HepG2 (cell line): Measurements from ENCODE around the gene HSP90AB1. TPM values are rescaled to one million over a fixed set of nuclear protein-coding genes. Genes with fewer than 3 reads are reported as not detected.

ENCODE experiments used
- CTCF ChIP-seq: sonication (generic); formaldehyde crosslinking; IDR thresholded peaks from 2 replicates; pipeline ENCODE4 v1.5.0; 2020; ENCODE audit warnings: mild to moderate bottlenecking, missing genetic modification reagents, moderate library complexity
- DNMT3B ChIP-seq: conservative IDR thresholded peaks from 2 replicates; pipeline ENCODE4 v1.6.1; 2016; ENCODE audit warnings: missing biosample characterization, control low read depth
- GATA4 ChIP-seq: sonication (generic); IDR thresholded peaks from 2 replicates; pipeline ENCODE4 v1.6.1; 2016; ENCODE audit warnings: antibody characterized with exemption, low read depth, borderline replicate concordance
- GPN1 ChIP-seq: sonication (generic); formaldehyde crosslinking; IDR thresholded peaks from 2 replicates; pipeline ENCODE4 v1.5.1; 2020; ENCODE audit warnings: missing genetic modification reagents, borderline replicate concordance
- ISX ChIP-seq: sonication (generic); formaldehyde crosslinking; conservative IDR thresholded peaks from 2 replicates; pipeline ENCODE4 v1.5.0; 2020; ENCODE audit warnings: missing genetic modification reagents
- MXD1 ChIP-seq: sonication (generic); formaldehyde crosslinking; IDR thresholded peaks from 2 replicates; pipeline ENCODE4 v1.4.0; 2020; ENCODE audit warnings: mild to moderate bottlenecking, missing genetic modification reagents
- NFYB ChIP-seq: sonication (generic); formaldehyde crosslinking; IDR thresholded peaks from 2 replicates; pipeline ENCODE4 v1.4.0; 2020; ENCODE audit warnings: missing genetic modification reagents
- PRDM10 ChIP-seq: sonication (generic); formaldehyde crosslinking; IDR thresholded peaks from 2 replicates; pipeline ENCODE4 v1.4.0; 2020; ENCODE audit warnings: low read depth, missing genetic modification reagents
- TCF12 ChIP-seq, 2 experiments: fragments of 450-650 bp in 1 of 2; sonication (generic) in 1 of 2; formaldehyde crosslinking in 1 of 2; IDR thresholded peaks; 2 replicates each; pipeline versions ENCODE4 v1.6.1 to v1.8.0; 2017 to 2022; ENCODE audit warnings: antibody characterized with exemption in 1 of 2, mild to moderate bottlenecking in 1 of 2, missing genetic modification reagents in 1 of 2, moderate library complexity in 1 of 2
- THYN1 ChIP-seq: sonication (generic); formaldehyde crosslinking; IDR thresholded peaks from 2 replicates; pipeline ENCODE4 v1.8.1; 2023; ENCODE audit warnings: low read depth, mild to moderate bottlenecking, moderate library complexity, missing genetic modification reagents, borderline replicate concordance
- TMF1 ChIP-seq: sonication (generic); formaldehyde crosslinking; IDR thresholded peaks from 2 replicates; pipeline ENCODE4 v1.8.1; 2022; ENCODE audit warnings: low read depth, missing genetic modification reagents
- ZBTB3 ChIP-seq: sonication (generic); formaldehyde crosslinking; IDR thresholded peaks from 2 replicates; pipeline ENCODE4 v1.4.0; 2020; ENCODE audit warnings: low read depth, mild to moderate bottlenecking, moderate library complexity, missing genetic modification reagents, borderline replicate concordance
- ZFYVE20 ChIP-seq: sonication (generic); formaldehyde crosslinking; IDR thresholded peaks from 2 replicates; pipeline ENCODE4 v1.8.0; 2023; ENCODE audit warnings: low read depth, mild to moderate bottlenecking, moderate library complexity, missing genetic modification reagents, borderline replicate concordance
- ZNF121 ChIP-seq: sonication (generic); formaldehyde crosslinking; IDR thresholded peaks from 2 replicates; pipeline ENCODE4 v1.5.0; 2020; ENCODE audit warnings: mild to moderate bottlenecking, missing genetic modification reagents
- ZNF207 ChIP-seq: fragments of 450-650 bp; IDR thresholded peaks from 2 replicates; pipeline ENCODE4 v1.6.1; 2016; ENCODE audit warnings: antibody characterized with exemption, borderline replicate concordance
- ZNF282 ChIP-seq: fragments of 450-650 bp; IDR thresholded peaks from 2 replicates; pipeline ENCODE4 v1.6.1; 2018; ENCODE audit not compliant: partially characterized antibody
- ZNF317 ChIP-seq: sonication (generic); formaldehyde crosslinking; IDR thresholded peaks from 2 replicates; pipeline ENCODE4 v1.5.0; 2020; ENCODE audit warnings: mild to moderate bottlenecking, missing genetic modification reagents
- ZNF350 ChIP-seq: sonication (generic); formaldehyde crosslinking; IDR thresholded peaks from 2 replicates; pipeline ENCODE4 v1.4.0; 2020; ENCODE audit warnings: mild to moderate bottlenecking, low read depth, missing genetic modification reagents, borderline replicate concordance
- ZNF354B ChIP-seq: sonication (generic); formaldehyde crosslinking; IDR thresholded peaks from 2 replicates; pipeline ENCODE4 v1.8.0; 2022; ENCODE audit warnings: mild to moderate bottlenecking, missing genetic modification reagents
- ZNF446 ChIP-seq: sonication (generic); formaldehyde crosslinking; IDR thresholded peaks from 2 replicates; pipeline ENCODE4 v1.5.0; 2020; ENCODE audit warnings: mild to moderate bottlenecking, missing genetic modification reagents
- ZNF652 ChIP-seq: IDR thresholded peaks from 2 replicates; pipeline ENCODE4 v1.6.1; 2016; ENCODE audit warnings: low read depth, borderline replicate concordance
- ZNF660 ChIP-seq: sonication (generic); formaldehyde crosslinking; IDR thresholded peaks from 2 replicates; pipeline ENCODE4 v1.5.1; 2020; ENCODE audit warnings: mild to moderate bottlenecking, low read depth, missing genetic modification reagents, borderline replicate concordance
- ZNF670 ChIP-seq: sonication (generic); formaldehyde crosslinking; IDR thresholded peaks from 2 replicates; pipeline ENCODE4 v1.8.0; 2022; ENCODE audit warnings: mild to moderate bottlenecking, missing genetic modification reagents, borderline replicate concordance
- ZNF674 ChIP-seq: sonication (generic); formaldehyde crosslinking; IDR thresholded peaks from 2 replicates; pipeline ENCODE4 v1.5.0; 2020; ENCODE audit warnings: low read depth, mild to moderate bottlenecking, missing genetic modification reagents
- polyA plus RNA-seq, 8 experiments: library from polyadenylated mRNA; depleted of rRNA in 3 of 8; stranded (reverse) in 7 of 8; unstranded in 1 of 8; fragments of >200 nt; fragmentation: Illumina TruSeq in 4 of 8; extraction: Trizol in 4 of 8; gene quantifications; 2 replicates each; pipeline versions ENCODE4 v1.2.1 to v1.2.3, GENCODE V29; 2011 to 2016; ENCODE audit warnings: low read depth in 4 of 8, missing spikeins in 1 of 8, mixed read lengths in 1 of 8; ENCODE audit not compliant: insufficient read depth in 1 of 8
- total RNA-seq, 5 experiments: library from RNA; depleted of rRNA; stranded (reverse); fragments of >200 nt; fragmentation: Illumina TruSeq; extraction: Trizol; gene quantifications; 2 replicates each; pipeline ENCODE4 v1.2.3, GENCODE V29; 2016; ENCODE audit warnings: low read depth in 1 of 5

Gene HSP90AB1
- total and polyA plus RNA-seq, 2 of the 13 experiments (the other 11 are each of a cell fraction or from before 2014, with no cell fraction given): 1,325 to 1,472 TPM

GRCh38 chr6:44245912-44246662 lies 814 bp upstream of the HSP90AB1 start (continued):
- TF ChIP-seq PRDM10 (CRISPR knock-in tag) (no peak; the same call in none of the 2 replicates), ZNF670 (CRISPR knock-in tag) (no peak), ZNF652 (no peak; the same call in 1 of the 2 replicates), MXD1 (CRISPR knock-in tag) (peak; percentile 83; the same call in 1 of the 2 replicates), ZNF317 (CRISPR knock-in tag) (no peak; the same call in 1 of the 2 replicates), GPN1 (CRISPR knock-in tag) (no peak), ZNF282 (no peak), THYN1 (peak; percentile 78; the same call in 1 of the 2 replicates), ISX (CRISPR knock-in tag) (0 out of 2 replicates have a peak, but pooled peaks have one; percentile 26), CTCF (peak; percentile 89), ZNF446 (CRISPR knock-in tag) (no peak), NFYB (CRISPR knock-in tag) (peak; percentile 60; the same call in 1 of the 2 replicates), ZFYVE20 (CRISPR knock-in tag) (no peak), DNMT3B (no peak), ZNF121 (CRISPR knock-in tag) (peak; percentile 88), TMF1 (CRISPR knock-in tag) (0 out of 2 replicates have a peak, but pooled peaks have one; percentile 78), ZBTB3 (CRISPR knock-in tag) (peak; percentile 27; the same call in 1 of the 2 replicates), ZNF354B (peak; percentile 87; the same call in 1 of the 2 replicates), ZNF350 (peak; percentile 70), ZNF674 (no peak), ZNF660 (no peak), TCF12 (IDR thresholded peaks at IDR 0.05) (no peak), TCF12 (CRISPR knock-in tag; IDR thresholded peaks at IDR 0.05) (peak; percentile 92; the same call in 1 of the 2 replicates), ZNF207 (no peak), GATA4 (0 out of 2 replicates have a peak, but pooled peaks have one; percentile 33)
